Activated naive CD8-positive, alpha-beta T cell treated with anti-CD3 and anti-CD28 coated beads, Interleukin-2, amount 50 U/mL, for 24 hours (primary cell): ENCODE data around the gene COL23A1.
"Not testable (repeated sequence)": the region's sequence is repeated elsewhere in the genome, so short reads cannot be mapped to it uniquely, and the experiment has no call there.

Source experiments
- ATAC-seq: fragments of 150-1000 bp; cut with Tn5 transposase; one replicate; pipeline ENCODE4 v1.10.0; 2021
- DNase-seq: peaks from one replicate; pipeline ENCODE4 v3.0.0; 2021
- H3K27ac Mint-ChIP-seq: one replicate; pipeline ENCODE4 v1.8.0; 2021; ENCODE audit warnings: mild to moderate bottlenecking, mixed read lengths
- H3K27me3 Mint-ChIP-seq: one replicate; pipeline ENCODE4 v1.8.0; 2021; ENCODE audit warnings: mixed read lengths
- H3K36me3 Mint-ChIP-seq: one replicate; pipeline ENCODE4 v1.8.0; 2021; ENCODE audit warnings: low read depth, mixed read lengths
- H3K4me1 Mint-ChIP-seq: one replicate; pipeline ENCODE4 v1.8.0; 2021; ENCODE audit warnings: mixed read lengths
- H3K4me3 Mint-ChIP-seq: one replicate; pipeline ENCODE4 v1.8.0; 2021; ENCODE audit warnings: mild to moderate bottlenecking, moderate library complexity, mixed read lengths
- H3K9me3 Mint-ChIP-seq: one replicate; pipeline ENCODE4 v1.8.0; 2021; ENCODE audit warnings: mixed read lengths

COL23A1 gene

DNA sequence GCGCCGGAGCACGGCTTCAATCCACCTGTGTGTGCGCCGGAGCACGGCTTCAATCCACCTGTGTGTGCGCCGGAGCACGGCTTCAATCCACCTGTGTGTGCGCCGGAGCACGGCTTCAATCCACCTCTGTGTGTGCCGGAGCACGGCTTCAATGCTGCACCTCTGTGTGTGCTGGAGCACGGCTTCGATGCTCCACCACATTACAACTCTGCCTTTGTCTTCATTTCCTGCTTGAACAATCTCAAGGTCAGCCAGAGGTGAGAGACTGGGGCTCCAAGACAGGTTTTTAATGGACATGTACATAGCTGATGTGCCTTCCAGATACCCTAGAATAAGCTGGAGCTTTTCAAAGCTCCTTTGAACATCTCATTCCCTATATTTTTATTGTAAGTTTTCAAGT is 287.9 kb downstream of the COL23A1 start:
- ATAC-seq, H3K9me3 Mint-ChIP-seq, H3K27me3 Mint-ChIP-seq, DNase-seq, H3K36me3 Mint-ChIP-seq, H3K4me3 Mint-ChIP-seq, H3K4me1 Mint-ChIP-seq, H3K27ac Mint-ChIP-seq: not testable (repeated sequence)

DNA sequence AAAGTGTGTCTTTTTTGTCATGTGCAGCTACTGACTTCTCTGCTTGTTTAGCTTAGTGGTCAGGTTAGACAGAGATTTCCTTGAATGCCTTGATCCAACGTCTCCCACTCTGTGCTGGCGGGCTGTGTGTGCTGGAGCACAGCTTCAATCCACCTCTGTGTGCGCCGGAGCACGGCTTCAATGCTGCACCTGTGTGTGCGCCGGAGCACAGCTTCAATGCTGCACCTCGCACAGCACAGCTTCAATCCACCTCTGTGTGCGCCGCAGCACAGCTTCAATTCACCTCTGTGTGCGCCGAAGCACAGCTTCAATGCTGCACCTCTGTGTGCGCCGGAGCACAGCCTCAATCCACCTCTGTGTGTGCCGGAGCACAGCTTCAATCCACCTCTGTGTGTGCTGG is 288.6 kb downstream of the COL23A1 start:
- no peaks in the 10 kb centered on the region for H3K4me1 Mint-ChIP-seq
- H3K4me3 Mint-ChIP-seq = no peak overlapping the region
- DNase-seq = no peak
- no peak overlapping the region for H3K27ac Mint-ChIP-seq
- H3K36me3 Mint-ChIP-seq = no peaks in the 10 kb centered on the region
- no peak for ATAC-seq
- peaks cover 8% of the 10 kb centered on the region for H3K27me3 Mint-ChIP-seq
- peaks cover 6% of the 10 kb centered on the region for H3K9me3 Mint-ChIP-seq

GRCh38 chr5:178298283-178298807 is 291.8 kb downstream of the COL23A1 start:
- H3K36me3 Mint-ChIP-seq = no peaks in the 10 kb centered on the region

DNA sequence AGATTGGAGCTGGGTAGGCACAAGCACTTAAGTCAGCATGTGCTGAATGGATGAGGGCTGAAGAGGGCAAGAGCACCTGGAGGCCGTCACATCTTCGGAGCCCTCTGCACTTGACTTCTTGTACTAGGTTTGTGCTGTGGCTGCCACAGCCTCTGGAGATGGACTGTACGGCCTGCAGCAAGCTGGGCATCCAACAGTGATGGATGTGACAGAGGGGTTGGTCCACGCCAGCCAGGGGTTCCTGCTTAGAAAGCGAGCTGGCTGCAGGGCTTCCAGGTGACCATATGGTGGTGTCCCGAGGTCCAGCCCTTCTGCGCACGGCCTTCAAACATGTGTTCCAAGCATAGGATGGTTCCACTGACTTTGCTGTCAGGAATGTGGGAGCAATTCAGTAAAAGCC is 292.4 kb downstream of the COL23A1 start:
- Mint-ChIP-seq H3K4me1 (no peaks in the 10 kb centered on the region), H3K36me3 (no peaks in the 10 kb centered on the region), H3K4me3 (no peak overlapping the region), H3K9me3 (peaks cover 6% of the 10 kb centered on the region), H3K27me3 (no peaks in the 10 kb centered on the region), H3K27ac (no peak overlapping the region)
- no peak for DNase-seq
- no peak for ATAC-seq

More at GRCh38 chr5:178298283-178298807, 291.8 kb downstream of the COL23A1 start:
- ATAC-seq (no peak), DNase-seq (no peak)
- peaks cover 6% of the 10 kb centered on the region for H3K9me3 Mint-ChIP-seq
- H3K27ac Mint-ChIP-seq = no peak overlapping the region
- H3K4me1 Mint-ChIP-seq = no peaks in the 10 kb centered on the region
- H3K27me3 Mint-ChIP-seq = no peaks in the 10 kb centered on the region
- H3K4me3 Mint-ChIP-seq = no peak overlapping the region

DNA sequence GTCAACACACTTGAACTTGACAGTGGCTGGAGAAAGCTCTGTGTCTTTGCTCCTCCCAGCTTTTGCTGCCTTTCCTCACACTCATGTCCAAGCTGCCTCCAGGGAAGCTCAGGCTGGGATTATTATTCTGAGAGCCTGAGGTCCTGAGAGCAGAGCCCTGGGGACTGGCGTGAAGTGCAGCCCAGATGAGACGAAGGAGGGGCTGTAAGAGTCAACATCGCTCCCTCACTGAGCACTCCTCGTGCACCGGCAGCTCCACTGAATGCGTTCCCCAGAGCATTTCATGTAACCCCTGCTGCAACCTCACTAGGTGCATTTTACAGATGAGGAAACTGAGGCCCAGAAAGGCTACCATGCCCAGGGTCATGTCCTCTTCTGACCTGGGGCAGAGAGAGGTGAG is 294.1 kb downstream of the COL23A1 start:
- ATAC-seq = no peak

DNA sequence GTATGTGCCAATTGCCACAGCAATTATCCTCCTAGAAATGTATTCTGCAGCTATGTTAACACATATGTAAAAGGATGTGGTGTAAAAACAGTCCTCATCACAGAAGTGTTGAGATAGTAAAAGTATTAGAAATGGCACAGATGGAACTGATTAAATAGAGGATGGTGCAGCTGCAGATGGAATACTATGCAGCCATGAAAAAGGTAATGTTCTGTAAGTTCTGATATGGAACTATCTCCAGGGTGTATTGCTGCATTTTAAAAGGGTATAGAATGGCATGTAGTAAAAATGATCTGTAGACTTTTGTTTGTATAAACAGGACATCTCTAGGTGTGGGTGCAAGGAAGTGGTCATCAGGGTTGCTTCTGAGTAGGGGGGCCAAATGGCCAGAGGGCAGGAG is 294.6 kb downstream of the COL23A1 start:
- no peak overlapping the region for H3K4me3 Mint-ChIP-seq
- ATAC-seq (no peak), DNase-seq (no peak)
- H3K4me1 Mint-ChIP-seq = no peaks in the 10 kb centered on the region
- no peaks in the 10 kb centered on the region for H3K36me3 Mint-ChIP-seq
- no peak overlapping the region for H3K27ac Mint-ChIP-seq
- H3K27me3 Mint-ChIP-seq = peaks cover 4% of the 10 kb centered on the region
- H3K9me3 Mint-ChIP-seq = no peaks in the 10 kb centered on the region

More for the DNA sequence above, 294.1 kb downstream of the COL23A1 start:
- Mint-ChIP-seq H3K4me3 (no peak overlapping the region), H3K36me3 (no peaks in the 10 kb centered on the region), H3K9me3 (peaks cover 3% of the 10 kb centered on the region), H3K4me1 (no peaks in the 10 kb centered on the region), H3K27ac (no peak overlapping the region), H3K27me3 (peaks cover 4% of the 10 kb centered on the region)
- no peak for DNase-seq

GRCh38 chr5:178293815-178294214 is 296.4 kb downstream of the COL23A1 start:
- Mint-ChIP-seq H3K27me3 (peaks cover 4% of the 10 kb centered on the region), H3K36me3 (no peaks in the 10 kb centered on the region), H3K9me3 (no peaks in the 10 kb centered on the region), H3K4me1 (no peaks in the 10 kb centered on the region), H3K4me3 (no peak overlapping the region), H3K27ac (no peak overlapping the region)
- DNase-seq (no peak), ATAC-seq (no peak)

DNA sequence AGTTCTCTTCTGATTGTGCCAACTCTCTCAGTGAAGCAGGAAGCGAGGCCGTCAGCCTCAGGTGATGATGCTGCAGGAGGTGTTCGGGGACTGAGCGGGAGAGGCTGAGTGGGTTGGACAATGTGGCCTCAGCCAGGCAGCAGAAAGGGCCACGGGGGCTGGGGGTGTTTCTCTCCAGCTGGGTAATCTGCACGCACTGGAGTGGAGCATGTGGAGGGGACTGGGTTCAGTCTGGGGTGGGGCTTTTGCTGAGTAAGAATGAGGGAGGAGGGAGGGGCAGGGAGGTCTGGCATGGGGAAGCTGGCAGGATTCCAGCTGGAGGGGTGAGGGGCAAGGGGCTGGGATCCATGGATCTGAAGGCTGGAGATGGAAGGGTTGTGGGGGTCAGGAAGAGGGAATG is 296.8 kb downstream of the COL23A1 start:
- DNase-seq = no peak
- Mint-ChIP-seq H3K36me3 (no peaks in the 10 kb centered on the region), H3K27ac (no peak overlapping the region), H3K4me1 (no peaks in the 10 kb centered on the region), H3K9me3 (no peaks in the 10 kb centered on the region), H3K27me3 (peaks cover 4% of the 10 kb centered on the region), H3K4me3 (no peak overlapping the region)
- no peak for ATAC-seq

GRCh38 chr5:178292826-178293205 is 297.4 kb downstream of the COL23A1 start:
- Mint-ChIP-seq H3K4me1 (no peaks in the 10 kb centered on the region), H3K27me3 (peaks cover 4% of the 10 kb centered on the region), H3K4me3 (no peak overlapping the region), H3K36me3 (no peaks in the 10 kb centered on the region), H3K9me3 (no peaks in the 10 kb centered on the region), H3K27ac (no peak overlapping the region)
- ATAC-seq (no peak), DNase-seq (no peak)

DNA sequence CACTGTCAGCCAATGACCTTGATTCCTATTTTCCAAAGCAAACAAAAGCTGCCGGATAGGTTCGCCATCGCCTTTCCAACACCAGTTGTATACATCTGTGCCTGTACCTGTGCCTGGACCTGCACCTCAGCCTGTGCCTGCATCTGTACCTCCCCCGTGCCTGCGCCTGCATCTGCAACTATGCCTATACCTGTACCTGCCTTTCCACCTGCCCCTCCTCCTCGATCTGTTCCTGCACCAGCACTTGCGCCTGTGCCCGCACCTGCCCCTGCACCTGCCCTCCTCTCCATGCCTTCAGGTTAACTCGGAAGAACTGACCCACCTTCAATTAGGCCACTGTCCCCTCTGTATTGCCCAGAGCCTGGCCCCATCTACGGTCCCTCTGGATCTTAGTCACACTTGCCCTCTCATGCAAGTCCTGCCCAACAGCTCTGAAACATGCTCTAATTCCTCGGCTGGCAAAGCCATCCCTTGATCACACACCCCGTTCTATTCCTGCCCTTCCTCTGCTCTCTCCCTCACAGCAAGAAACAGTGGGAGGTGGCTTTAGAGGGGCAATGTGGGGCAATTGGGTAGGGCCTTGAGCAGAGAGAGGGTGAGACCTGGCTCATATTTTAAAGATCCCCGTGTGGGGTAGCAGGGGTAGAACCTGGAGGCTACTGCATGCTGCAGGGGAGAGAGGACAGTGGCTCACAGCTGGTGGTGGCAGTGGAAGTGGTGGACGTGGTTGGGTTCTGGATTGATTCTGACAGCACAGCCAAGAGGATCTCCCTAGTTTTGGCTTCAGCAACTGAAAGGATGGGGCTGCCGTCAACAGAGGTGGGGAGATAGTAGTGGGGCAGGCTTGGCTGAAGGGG is 298.0 kb downstream of the COL23A1 start:
- DNase-seq = no peak
- H3K27ac Mint-ChIP-seq = no peak overlapping the region
- H3K36me3 Mint-ChIP-seq = no peaks in the 10 kb centered on the region
- H3K4me3 Mint-ChIP-seq = no peak overlapping the region
- ATAC-seq = no peak
- H3K4me1 Mint-ChIP-seq = no peaks in the 10 kb centered on the region
- H3K9me3 Mint-ChIP-seq = no peaks in the 10 kb centered on the region
- peaks cover 4% of the 10 kb centered on the region for H3K27me3 Mint-ChIP-seq

DNA sequence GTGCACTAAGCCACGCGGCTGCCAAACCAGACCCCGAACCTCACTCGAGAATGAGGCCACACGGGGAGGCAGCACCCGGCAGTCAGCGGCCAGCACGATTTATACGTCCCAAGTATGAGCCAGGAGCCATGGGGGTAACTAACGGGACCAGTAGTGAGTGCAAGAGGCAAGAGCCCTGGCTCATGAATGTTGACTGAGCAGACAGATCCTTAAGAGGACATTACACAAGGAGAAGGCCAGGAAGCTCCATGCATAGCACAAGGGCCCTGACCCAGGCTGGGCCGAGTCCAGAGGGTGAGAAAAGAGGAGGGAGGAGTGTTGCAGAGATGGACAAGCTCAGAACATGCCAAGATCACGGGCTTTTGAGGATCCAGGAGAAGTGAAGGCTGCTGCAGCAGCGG is 299.0 kb downstream of the COL23A1 start:
- peaks cover 4% of the 10 kb centered on the region for H3K27me3 Mint-ChIP-seq
- no peaks in the 10 kb centered on the region for H3K4me1 Mint-ChIP-seq
- ATAC-seq (no peak), DNase-seq (no peak)
- no peak overlapping the region for H3K4me3 Mint-ChIP-seq
- H3K27ac Mint-ChIP-seq = no peak overlapping the region
- no peaks in the 10 kb centered on the region for H3K36me3 Mint-ChIP-seq
- H3K9me3 Mint-ChIP-seq = no peaks in the 10 kb centered on the region

GRCh38 chr5:178290376-178290775 is 299.8 kb downstream of the COL23A1 start:
- Mint-ChIP-seq H3K36me3 (no peaks in the 10 kb centered on the region), H3K27ac (no peak overlapping the region), H3K4me3 (no peak overlapping the region), H3K4me1 (no peaks in the 10 kb centered on the region), H3K9me3 (no peaks in the 10 kb centered on the region), H3K27me3 (peaks cover 4% of the 10 kb centered on the region)
- ATAC-seq (no peak), DNase-seq (no peak)

- DNase-seq (no peak), ATAC-seq (no peak)
- Mint-ChIP-seq H3K27ac (no peak overlapping the region), H3K4me1 (no peaks in the 10 kb centered on the region), H3K36me3 (no peaks in the 10 kb centered on the region), H3K9me3 (no peaks in the 10 kb centered on the region), H3K27me3 (peaks cover 4% of the 10 kb centered on the region), H3K4me3 (no peak overlapping the region)
Measured at GRCh38 chr5:178289438-178289837, 300.8 kb downstream of the COL23A1 start.

DNA sequence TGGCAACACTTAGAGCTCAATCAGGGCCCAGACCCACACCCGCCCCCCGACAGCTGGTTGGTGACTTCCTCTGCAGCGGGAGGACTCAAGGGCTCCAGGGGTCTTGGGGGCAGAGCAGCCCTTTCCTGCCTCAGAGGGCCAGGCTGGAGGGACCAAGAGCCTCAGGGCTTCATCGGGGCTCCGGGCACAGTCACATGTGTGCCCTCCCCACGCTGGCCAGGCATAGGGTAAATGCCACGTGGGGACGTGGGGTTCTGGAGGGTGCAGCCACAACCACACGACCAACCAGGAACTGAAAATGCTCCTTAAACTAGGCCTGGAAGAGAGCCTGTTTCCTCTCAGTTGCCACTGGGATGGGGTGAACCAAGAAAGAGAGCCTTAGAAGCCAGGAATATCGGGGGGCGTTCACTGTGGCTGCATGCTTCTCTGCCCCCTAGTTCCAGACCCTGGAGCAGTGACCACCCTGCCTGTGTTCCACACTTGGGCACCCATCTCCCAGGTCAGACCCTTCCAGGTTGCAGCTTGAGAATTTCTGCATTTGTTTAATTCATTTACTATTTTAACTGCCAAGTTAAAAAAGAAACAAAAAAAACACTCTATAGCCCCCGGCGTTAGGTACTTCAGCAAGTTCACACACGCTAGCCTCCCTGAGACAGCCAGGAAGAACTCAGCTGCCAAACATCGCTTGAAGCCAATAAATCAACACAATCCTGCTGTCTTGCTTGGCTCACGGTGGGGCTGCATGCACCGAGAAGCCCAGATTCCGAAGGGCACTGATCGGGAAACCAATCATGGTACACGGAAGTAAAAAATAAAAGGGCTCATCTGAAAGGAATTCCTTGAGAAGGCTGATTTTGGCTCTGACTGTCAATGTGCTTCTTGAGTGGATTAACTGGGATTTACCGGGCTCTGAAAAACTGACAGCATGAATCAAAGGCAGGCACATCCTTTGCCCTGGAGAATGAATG is 301.5 kb downstream of the COL23A1 start:
- DNase-seq (no peak), ATAC-seq (no peak)
- H3K9me3 Mint-ChIP-seq = peaks cover 5% of the 10 kb centered on the region
- H3K4me1 Mint-ChIP-seq = no peaks in the 10 kb centered on the region
- peaks cover 4% of the 10 kb centered on the region for H3K27me3 Mint-ChIP-seq
- H3K36me3 Mint-ChIP-seq = no peaks in the 10 kb centered on the region
- no peak overlapping the region for H3K4me3 Mint-ChIP-seq
- H3K27ac Mint-ChIP-seq = no peak overlapping the region

- H3K27me3 Mint-ChIP-seq = peaks cover 4% of the 10 kb centered on the region
- no peak for DNase-seq
- H3K4me1 Mint-ChIP-seq = no peaks in the 10 kb centered on the region
- ATAC-seq = no peak
- H3K27ac Mint-ChIP-seq = no peak overlapping the region
- peaks cover 12% of the 10 kb centered on the region for H3K9me3 Mint-ChIP-seq
- no peaks in the 10 kb centered on the region for H3K36me3 Mint-ChIP-seq
- no peak overlapping the region for H3K4me3 Mint-ChIP-seq
Measured at GRCh38 chr5:178287791-178288105, 302.4 kb downstream of the COL23A1 start.
